AG09319 (cell line): ENCODE results near the gene CCNY.

Experiments
- DNase-seq: peaks from one replicate; pipeline ENCODE4 v3.0.0-alpha.2; 2010; ENCODE audit warnings: low read depth; ENCODE audit errors: extremely low read depth
- CTCF ChIP-seq: IDR thresholded peaks from 2 replicates; pipeline ENCODE4 v1.5.1; 2011; ENCODE audit warnings: low read depth, mild to moderate bottlenecking, inconsistent platforms, low read length, moderate library complexity

Gene CCNY

GRCh38 chr10:35456153-35456720, 119.9 kb downstream of the CCNY start:
- no peak for DNase-seq
- TF ChIP-seq CTCF = no peak

- TF ChIP-seq CTCF = no peak
- DNase-seq = no peak
These were observed 120.5 kb downstream of the CCNY start for GRCh38 chr10:35456784-35457183.

GRCh38 chr10:35458500-35459448, 122.5 kb downstream of the CCNY start:
- DNase-seq = no peak
- TF ChIP-seq CTCF = no peak

GRCh38 chr10:35459449-35459847, 123.1 kb downstream of the CCNY start:
- DNase-seq = no peak
- no peak for TF ChIP-seq CTCF

GRCh38 chr10:35460852-35461460, 124.6 kb downstream of the CCNY start:
- no peak for DNase-seq
- TF ChIP-seq CTCF = no peak

GRCh38 chr10:35462491-35462934, 126.2 kb downstream of the CCNY start:
- no peak for DNase-seq
- TF ChIP-seq CTCF = no peak
